OCI-LY7 (cell line): ENCODE measurements around the gene PABPC1L. TPM values are rescaled to one million over a fixed set of nuclear protein-coding genes. Genes with fewer than 3 reads are reported as not detected.
"Not testable (repeated sequence)": the region's sequence is repeated elsewhere in the genome, so short reads cannot be mapped to it uniquely, and the experiment has no call there.

Source experiments
- BruUV-seq: library from RNA; stranded (reverse); fragments of 400-500 nt; replicated peaks from 2 replicates; lab custom pipeline; 2021; lab: Mats Ljungman, UMichigan
- CTCF ChIA-PET: fragments of 300-600 bp; sonication (Branson Sonifier 250); formaldehyde crosslinking; loops from one replicate; lab custom pipeline; 2022; ENCODE audit warnings: antibody characterized with exemption; ENCODE audit not compliant: unreplicated experiment; lab: Charles Lee
- POLR2A ChIA-PET: fragments of 300-600 bp; sonication (Branson Sonifier 250); formaldehyde crosslinking; loops from one replicate; lab custom pipeline; 2022; ENCODE audit warnings: antibody characterized with exemption; lab: Charles Lee
- DNase-seq: peaks from one replicate; pipeline ENCODE4 v3.0.0-alpha.2; 2015; ENCODE audit warnings: low spot score
- H2AFZ ChIP-seq: fragments of 200-600 bp; sonication (generic), shearing (Covaris generic); 2 replicates; pipeline ENCODE4 v1.6.1; 2014; ENCODE audit warnings: mild to moderate bottlenecking, antibody characterized with exemption, low read length, moderate library complexity
- H3K27ac ChIP-seq: fragments of 200-600 bp; sonication (generic); 2 replicates; pipeline ENCODE4 v1.5.1; 2014; ENCODE audit warnings: mixed run types, low read depth, mild to moderate bottlenecking, moderate library complexity, low read length, inconsistent platforms; ENCODE audit not compliant: poor library complexity, severe bottlenecking
- H3K36me3 ChIP-seq: fragments of 200-600 bp; sonication (generic); 2 replicates; pipeline ENCODE4 v1.6.1; 2014; ENCODE audit warnings: mild to moderate bottlenecking, antibody characterized with exemption, low read length, moderate library complexity, mixed read lengths; ENCODE audit not compliant: insufficient read depth
- H3K4me1 ChIP-seq: fragments of 200-600 bp; sonication (generic); 2 replicates; pipeline ENCODE4 v1.5.1; 2014; ENCODE audit warnings: mild to moderate bottlenecking, low read length; ENCODE audit not compliant: insufficient read depth, poor library complexity, severe bottlenecking
- H3K4me2 ChIP-seq: fragments of 200-600 bp; sonication (generic); 2 replicates; pipeline ENCODE4 v1.6.1; 2014; ENCODE audit warnings: mild to moderate bottlenecking, low read length
- H3K4me3 ChIP-seq: fragments of 200-600 bp; sonication (generic); 2 replicates; pipeline ENCODE4 v1.5.1; 2014; ENCODE audit warnings: mild to moderate bottlenecking, low read depth, low read length; ENCODE audit not compliant: poor library complexity, severe bottlenecking
- H3K79me2 ChIP-seq: fragments of 200-600 bp; sonication (generic); 2 replicates; pipeline ENCODE4 v1.6.1; 2016; ENCODE audit warnings: low read depth, mild to moderate bottlenecking, low read length, moderate library complexity, mixed read lengths; ENCODE audit not compliant: insufficient read depth
- H3K9me2 ChIP-seq: fragments of 200-600 bp; sonication (generic); 2 replicates; pipeline ENCODE4 v1.6.1; 2016; ENCODE audit warnings: mild to moderate bottlenecking, low read length, mixed read lengths; ENCODE audit not compliant: insufficient read depth
- H3K9me3 ChIP-seq: fragments of 200-600 bp; sonication (generic); 2 replicates; pipeline ENCODE4 v1.6.1; 2014; ENCODE audit warnings: mild to moderate bottlenecking, mixed run types, low read length, mixed read lengths
- H4K20me1 ChIP-seq: fragments of 200-600 bp; sonication (generic); 2 replicates; pipeline ENCODE4 v1.6.1; 2014; ENCODE audit warnings: mild to moderate bottlenecking, antibody characterized with exemption, low read length, moderate library complexity, mixed read lengths; ENCODE audit not compliant: insufficient read depth
- CTCF ChIP-seq: fragments of 200-600 bp; sonication (generic); conservative IDR thresholded peaks from 2 replicates; pipeline ENCODE4 v1.5.1; 2014; ENCODE audit warnings: mild to moderate bottlenecking, antibody characterized with exemption, low read length, moderate library complexity, mixed read lengths
- EZH2phosphoT487 ChIP-seq: fragments of 200-600 bp; sonication (generic); IDR thresholded peaks from 2 replicates; pipeline ENCODE4 v1.6.1; 2018; ENCODE audit warnings: low read depth, borderline replicate concordance, mild to moderate bottlenecking, mixed run types, antibody characterized with exemption, low read length, moderate library complexity, mixed read lengths
- intact Hi-C: fragments of 100-400 bp; cut with micrococcal nuclease; formaldehyde crosslinking; loops from one replicate; pipeline ENCODE4 v1.10.0; 2022; ENCODE audit not compliant: unreplicated experiment
- total RNA-seq, 2 experiments: library from RNA; depleted of rRNA in 1 of 2; stranded (reverse); fragments of >200 nt in 1 of 2; shearing (Covaris generic) in 1 of 2; gene quantifications; 2 replicates each; pipeline ENCODE4 v1.2.3, GENCODE V29; 2014 to 2022

PABPC1L gene
- total RNA-seq, 2 experiments from 2014 or later, result 58.7 to 171 TPM

GRCh38 chr20:44862286-44862685, 47.6 kb upstream of the PABPC1L start:
- CTCF ChIA-PET, result interaction anchor here (0.8 kb wide), 1 partner anchor 115 kb away, joined by 3 read pairs; no protein-coding TSS in a partner anchor
- H3K4me3 ChIP-seq, result no peak overlapping the region
- no peak overlapping the region for H3K4me2 ChIP-seq
- H3K36me3 ChIP-seq, result no peaks in the 10 kb centered on the region
- no peaks in the 10 kb centered on the region for H3K79me2 ChIP-seq
- no peaks in the 10 kb centered on the region for H3K4me1 ChIP-seq
- intact Hi-C loops, result loop anchor here (10.0 kb wide), 1 partner anchor 647 kb away; the partner anchor contains the start of gene OSER1
- TF ChIP-seq EZH2phosphoT487, result no peak
- BruUV-seq, result no TSS peak
- no peaks in the 10 kb centered on the region for H4K20me1 ChIP-seq
- DNase-seq, result no peak
- no peak overlapping the region for H3K27ac ChIP-seq
- H2AFZ ChIP-seq, result no peak overlapping the region
- no peaks in the 10 kb centered on the region for H3K9me2 ChIP-seq
- H3K9me3 ChIP-seq, result peaks cover 5% of the 10 kb centered on the region; the same call in 1 of the 2 replicates
- POLR2A ChIA-PET, result no interaction called here

- H3K36me3 ChIP-seq, DNase-seq, H3K9me3 ChIP-seq, H3K79me2 ChIP-seq, CTCF ChIA-PET, H3K27ac ChIP-seq, H2AFZ ChIP-seq, H3K4me1 ChIP-seq, H3K4me2 ChIP-seq, H3K4me3 ChIP-seq, H4K20me1 ChIP-seq, BruUV-seq, H3K9me2 ChIP-seq: not testable (repeated sequence)
- intact Hi-C loops, result loop anchor here (10.0 kb wide), 1 partner anchor 649 kb away; the partner anchor contains the start of gene OSER1
- POLR2A ChIA-PET, result interaction anchor here (0.6 kb wide), 1 partner anchor 69 kb away, joined by 3 read pairs; no protein-coding TSS in a partner anchor
These were observed 46.3 kb upstream of the PABPC1L start for GRCh38 chr20:44863365-44864084.

GRCh38 chr20:44864493-44864892, 45.4 kb upstream of the PABPC1L start:
- intact Hi-C loops, result loop anchor here (10.0 kb wide), 1 partner anchor 650 kb away; the partner anchor contains the start of gene OSER1
- H3K4me2 ChIP-seq, H3K27ac ChIP-seq, H3K4me1 ChIP-seq, H3K4me3 ChIP-seq, CTCF ChIA-PET, DNase-seq, H3K36me3 ChIP-seq, H4K20me1 ChIP-seq, H2AFZ ChIP-seq, H3K79me2 ChIP-seq, POLR2A ChIA-PET, H3K9me3 ChIP-seq, H3K9me2 ChIP-seq, BruUV-seq: not testable (repeated sequence)

- Histone ChIP-seq H3K36me3 (no peaks in the 10 kb centered on the region), H3K27ac (no peak overlapping the region), H3K4me2 (peak overlapping the region; percentile 46), H3K4me1 (no peaks in the 10 kb centered on the region), H3K4me3 (no peak overlapping the region), H3K9me3 (no peaks in the 10 kb centered on the region), H2AFZ (peak overlapping the region; percentile 52; the same call in 1 of the 2 replicates), H4K20me1 (no peaks in the 10 kb centered on the region), H3K79me2 (no peaks in the 10 kb centered on the region), H3K9me2 (no peaks in the 10 kb centered on the region)
- TF ChIP-seq EZH2phosphoT487 (no peak), CTCF (no peak)
- ChIA-PET POLR2A (interaction anchor here (0.7 kb wide), 2 partner anchors 21 to 67 kb away, joined by 3 to 5 read pairs; no protein-coding TSS in a partner anchor), CTCF (interaction anchor here (0.7 kb wide), 1 partner anchor 119 kb away, joined by 3 read pairs; no protein-coding TSS in a partner anchor)
- no peak for DNase-seq
- intact Hi-C loops, result loop anchor here (1.0 to 10.0 kb wide), 4 partner anchors 67 to 652 kb away; partner anchors contain the start of gene OSER1
- BruUV-seq, result no TSS peak
These were observed 43.0 kb upstream of the PABPC1L start for GRCh38 chr20:44866703-44867335.
